HG03097 (cell line): ENCODE measurements around the gene NKD2.
"Not testable (repeated sequence)": the region's sequence is repeated elsewhere in the genome, so short reads cannot be mapped to it uniquely, and the experiment has no call there.

Experiments used
- ATAC-seq: cut with Tn5 transposase; IDR thresholded peaks from one replicate; pipeline ENCODE4 v1.9.1; 2021; ENCODE audit not compliant: unreplicated experiment, low FRiP score

NKD2 gene, protein sequence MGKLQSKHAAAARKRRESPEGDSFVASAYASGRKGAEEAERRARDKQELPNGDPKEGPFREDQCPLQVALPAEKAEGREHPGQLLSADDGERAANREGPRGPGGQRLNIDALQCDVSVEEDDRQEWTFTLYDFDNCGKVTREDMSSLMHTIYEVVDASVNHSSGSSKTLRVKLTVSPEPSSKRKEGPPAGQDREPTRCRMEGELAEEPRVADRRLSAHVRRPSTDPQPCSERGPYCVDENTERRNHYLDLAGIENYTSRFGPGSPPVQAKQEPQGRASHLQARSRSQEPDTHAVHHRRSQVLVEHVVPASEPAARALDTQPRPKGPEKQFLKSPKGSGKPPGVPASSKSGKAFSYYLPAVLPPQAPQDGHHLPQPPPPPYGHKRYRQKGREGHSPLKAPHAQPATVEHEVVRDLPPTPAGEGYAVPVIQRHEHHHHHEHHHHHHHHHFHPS

DNA sequence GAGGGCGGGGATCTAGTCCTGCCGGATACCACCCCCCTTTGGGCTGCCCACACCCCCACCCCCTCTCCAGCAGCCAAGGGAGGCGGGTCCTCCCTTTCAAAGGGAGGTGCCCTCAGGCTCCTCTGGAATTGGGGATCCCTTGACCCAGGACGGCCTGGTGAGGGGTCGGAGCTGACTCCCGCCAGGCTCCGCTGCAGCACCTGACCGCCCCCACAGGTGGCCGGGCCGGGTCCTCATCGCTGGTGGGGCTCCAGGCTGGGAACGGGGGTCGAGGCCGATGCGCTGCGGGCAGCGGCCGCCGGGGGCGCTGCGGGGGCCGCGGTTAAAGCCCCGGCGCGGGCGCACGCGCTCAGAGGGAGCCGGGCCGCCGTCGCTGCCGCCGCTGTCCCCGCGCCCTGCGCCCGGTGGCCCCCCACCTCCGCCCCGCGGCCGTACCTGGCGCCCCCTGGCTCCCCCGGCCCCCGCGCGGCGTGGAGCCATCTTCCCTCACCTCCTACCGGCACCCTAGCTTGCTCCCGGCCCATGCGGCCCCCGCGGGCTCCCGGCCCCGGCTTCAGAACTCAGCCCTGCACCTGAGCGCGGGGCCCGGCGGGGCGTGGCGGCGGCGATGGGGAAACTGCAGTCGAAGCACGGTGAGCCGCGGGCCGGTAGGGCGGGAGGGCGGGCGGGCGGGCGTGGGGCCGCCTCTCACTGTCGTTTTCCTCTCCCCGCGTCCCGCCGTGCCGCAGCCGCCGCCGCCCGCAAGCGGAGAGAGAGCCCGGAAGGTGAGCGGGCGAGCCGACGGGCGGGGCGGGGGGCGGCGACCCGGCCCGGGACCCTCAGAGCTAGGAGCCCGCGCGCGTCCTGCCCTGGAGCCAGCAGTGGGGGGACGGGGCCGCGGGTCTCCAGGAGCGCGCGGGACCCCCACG is at the start of gene NKD2:
TSS of gene NKD2 (plus strand) at position 352 of the 908 bp plus-strand sequence. CDS start at position 608, 256 bp downstream.
- ATAC-seq, result peak; percentile 55

DNA sequence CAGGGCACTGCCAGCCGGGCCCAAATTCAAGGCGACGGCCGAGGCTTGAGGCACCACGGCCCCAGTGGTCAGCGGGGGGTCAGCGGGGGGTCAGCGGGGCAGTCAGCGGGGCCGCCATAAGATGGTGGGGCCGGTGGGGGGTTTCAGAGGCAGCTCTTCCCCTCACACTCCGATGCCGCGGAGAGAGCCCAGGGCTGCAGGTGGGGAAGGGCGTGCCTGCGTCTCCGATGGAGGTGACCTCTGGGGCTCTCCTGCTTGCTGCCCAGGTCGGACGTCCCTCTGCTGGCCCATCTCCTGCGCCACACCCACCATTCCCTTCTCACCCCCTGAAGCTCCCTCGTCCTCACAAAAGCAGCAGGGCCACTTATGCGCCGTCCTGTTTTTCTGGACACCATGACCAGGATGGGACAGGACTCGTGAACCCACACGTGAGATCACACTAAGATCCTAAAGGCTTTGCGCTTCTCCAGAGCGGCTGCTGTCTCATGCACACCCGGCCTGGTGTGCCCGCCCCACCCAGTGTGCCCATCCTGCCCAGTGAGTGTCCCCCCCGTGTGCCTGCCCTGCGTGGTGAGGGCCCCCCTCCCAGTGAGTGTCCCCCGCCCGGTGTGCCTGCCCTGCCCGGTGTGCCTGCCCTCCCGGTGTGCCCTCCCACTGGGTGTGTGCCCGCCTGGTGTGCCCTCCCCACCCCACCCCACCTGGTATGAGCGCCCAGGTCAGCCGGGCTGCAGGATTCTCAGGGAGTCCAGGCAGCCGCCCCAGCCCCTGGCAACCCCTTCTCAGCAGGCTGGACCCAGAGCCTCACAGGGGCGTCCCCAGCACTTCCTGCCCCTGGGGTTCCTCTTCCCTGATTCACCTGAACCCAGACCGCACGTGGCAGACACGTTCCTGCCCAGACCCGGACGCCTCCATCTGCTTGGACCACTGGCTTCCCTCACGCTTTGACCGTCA is 48.7 kb upstream of the NKD2 start:
- ATAC-seq, result no peak

DNA sequence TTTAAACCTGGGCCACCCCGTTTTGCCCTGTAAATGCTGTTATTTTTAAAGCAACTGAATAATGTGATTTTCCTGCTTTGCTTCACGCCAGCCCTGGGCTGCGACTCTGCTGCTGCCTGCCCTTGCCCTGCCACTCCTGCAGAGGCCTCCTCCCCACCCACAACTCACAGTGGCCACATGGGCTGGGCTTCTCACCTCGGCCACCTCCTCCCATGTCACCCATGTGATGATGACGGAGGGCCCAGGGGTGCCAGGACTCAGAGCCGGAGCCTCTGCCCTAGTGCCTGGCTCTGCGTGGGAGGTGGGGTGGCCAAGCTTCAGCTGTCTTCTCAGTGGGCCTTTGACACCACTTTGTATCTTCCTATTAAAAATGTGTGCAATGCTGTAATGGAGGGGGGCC is 48.1 kb upstream of the NKD2 start:
- ATAC-seq, result no peak

DNA sequence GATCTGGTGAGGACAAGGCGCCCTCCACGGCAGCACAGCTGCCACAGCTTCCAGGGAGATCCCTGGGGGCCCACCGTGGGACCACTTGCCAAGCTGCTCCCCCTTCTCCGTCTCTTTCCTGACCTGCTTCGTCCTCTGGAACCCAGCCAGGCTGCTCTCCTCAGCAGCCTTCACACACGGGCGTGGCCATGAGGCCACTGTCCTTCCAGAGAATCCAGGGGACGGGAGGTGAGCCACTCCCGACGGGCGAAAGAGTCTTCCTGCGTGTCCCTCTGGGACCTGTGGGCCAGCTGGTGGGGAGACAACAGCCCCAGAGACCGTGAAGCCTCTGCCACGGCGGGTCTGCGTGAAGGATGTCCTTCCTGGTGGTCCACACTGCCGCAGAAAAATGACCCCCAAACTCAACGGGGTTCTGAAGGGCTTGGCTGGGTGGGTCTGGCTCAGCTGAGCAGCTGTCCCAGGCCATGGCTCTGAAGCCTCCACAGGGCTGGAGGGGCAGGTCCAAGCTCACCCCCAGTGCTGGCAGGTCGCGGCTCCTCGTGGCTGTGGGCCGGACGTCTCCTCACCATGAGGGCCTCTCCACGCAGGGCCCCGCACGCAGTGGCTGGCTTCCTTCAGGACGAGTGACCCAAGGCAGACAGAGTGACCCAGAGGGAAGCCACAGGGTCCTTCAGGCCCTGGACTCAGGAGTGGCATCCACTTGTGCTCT is 47.4 kb upstream of the NKD2 start:
- no peak for ATAC-seq

DNA sequence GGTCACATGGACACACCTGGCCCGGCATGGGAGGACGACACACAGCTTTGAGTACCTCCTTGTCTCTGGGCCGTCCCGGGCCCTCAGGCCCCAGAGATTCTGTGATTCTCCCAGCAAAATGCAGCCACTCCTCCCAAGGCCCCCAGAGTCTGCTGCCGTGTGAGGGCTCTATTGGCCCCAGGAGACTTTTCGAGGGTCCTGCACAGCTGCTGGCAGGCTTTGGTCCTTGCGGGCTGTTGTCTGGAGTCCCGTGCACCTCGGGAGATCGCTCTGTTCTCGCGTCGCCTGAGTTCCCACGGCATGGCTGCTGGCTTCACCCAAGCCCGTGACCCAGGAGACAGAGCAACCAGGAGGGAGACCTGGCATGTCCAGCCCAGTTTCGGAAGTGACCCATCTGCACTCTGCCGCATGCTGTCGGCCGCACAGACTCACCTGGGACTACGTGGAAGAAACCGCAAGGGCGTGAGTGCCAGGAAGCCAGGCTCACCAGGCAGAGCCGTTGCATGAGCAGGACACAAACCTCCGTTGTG is 46.8 kb upstream of the NKD2 start:
- no peak for ATAC-seq

DNA sequence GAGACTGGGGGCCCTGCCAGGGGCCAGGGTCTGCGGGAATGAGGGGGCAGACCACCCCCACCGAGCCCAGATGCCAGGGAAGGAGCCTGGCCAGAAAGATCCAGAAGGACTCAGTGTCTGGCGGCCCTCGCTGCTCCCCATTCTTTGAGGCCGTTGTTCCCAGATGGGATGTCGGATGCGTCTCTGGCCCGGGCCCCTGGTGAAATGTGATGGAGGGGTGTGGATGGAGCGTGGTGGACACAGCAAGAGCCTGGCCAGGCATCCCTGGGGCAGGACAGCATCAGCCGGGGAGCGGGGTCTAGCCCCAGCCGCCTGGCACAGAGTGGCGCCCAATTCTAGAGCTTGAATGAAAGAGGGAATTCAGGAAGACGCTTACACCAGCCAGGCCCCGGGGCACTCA is 46.2 kb upstream of the NKD2 start:
- no peak for ATAC-seq

DNA sequence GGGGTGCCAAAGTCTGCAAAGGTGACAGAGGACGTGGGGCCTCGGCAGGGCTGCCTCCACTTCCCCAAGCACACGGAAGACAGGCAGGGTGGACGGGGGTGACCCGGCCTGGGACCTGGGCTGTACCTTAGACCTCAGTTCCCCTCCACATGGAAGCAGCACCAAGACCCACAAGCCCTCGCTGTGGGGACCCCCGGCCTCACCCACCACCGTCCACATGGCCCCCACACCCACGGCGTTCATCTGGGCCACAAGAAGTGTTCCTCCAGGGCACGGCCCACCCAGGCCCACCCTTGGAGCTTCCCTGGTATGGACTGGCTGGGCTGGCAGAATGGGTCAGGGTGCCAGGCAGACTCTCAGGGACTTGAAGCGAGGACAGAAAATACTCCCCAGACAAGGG is 45.8 kb upstream of the NKD2 start:
- ATAC-seq, result no peak

DNA sequence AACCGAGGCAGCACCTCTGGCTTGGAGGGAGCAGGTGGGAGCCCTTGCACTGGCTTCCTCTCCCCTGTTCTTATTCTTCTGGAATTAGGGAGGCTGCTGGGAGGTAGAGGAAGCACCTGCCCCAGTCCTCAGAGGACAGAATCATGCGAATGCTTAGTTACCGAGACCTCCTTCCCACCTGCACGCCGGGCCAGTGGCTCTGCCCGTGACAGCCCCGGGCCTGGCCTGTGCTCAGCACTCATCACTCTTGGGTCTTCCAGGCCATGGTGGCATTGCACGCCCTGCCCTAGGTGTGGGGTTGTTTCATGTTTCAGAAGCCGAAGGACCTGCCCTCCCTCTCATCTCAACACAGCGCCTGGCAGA is 45.3 kb upstream of the NKD2 start:
- no peak for ATAC-seq

DNA sequence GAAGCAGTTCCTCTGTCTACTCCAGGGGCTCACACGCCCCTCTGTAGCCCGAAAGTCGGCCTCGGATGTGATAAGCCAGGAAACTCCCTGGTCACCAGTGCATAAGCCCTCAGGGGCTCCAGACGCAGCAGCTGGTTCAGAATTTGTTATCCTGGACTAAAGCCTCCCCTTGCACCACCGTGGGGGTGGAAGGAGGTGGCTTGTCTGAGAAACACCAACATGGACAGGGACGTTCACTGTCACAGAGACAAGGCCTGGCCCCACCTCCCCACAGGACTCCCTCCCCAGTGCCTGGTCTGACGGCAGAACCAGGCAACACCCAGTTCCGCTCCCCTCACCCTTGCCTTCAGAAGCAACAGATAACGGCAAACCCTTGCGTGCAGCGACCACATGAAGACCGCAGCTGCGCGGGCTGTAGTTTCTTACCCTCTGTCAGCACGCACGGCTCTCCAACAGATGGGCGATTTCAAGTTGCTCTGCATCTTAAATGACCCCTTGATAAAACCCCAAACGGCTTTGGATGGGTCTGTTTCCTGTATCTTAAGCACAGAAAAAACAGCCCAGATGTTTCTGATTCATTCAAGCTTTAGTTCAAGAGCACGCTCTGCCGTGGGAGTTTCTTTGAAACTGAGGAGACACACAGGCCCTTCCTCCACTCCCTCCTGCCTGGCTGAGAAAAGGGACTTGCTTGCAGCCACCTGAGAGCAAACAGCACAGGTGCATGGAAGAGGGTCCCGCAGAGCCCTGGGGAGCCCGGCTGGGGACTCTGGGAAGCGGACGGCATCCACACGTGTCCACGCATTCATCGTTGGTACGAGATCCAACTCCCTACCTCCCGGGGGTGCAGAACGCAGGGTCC is 44.7 kb upstream of the NKD2 start:
- peak; percentile 57 for ATAC-seq

DNA sequence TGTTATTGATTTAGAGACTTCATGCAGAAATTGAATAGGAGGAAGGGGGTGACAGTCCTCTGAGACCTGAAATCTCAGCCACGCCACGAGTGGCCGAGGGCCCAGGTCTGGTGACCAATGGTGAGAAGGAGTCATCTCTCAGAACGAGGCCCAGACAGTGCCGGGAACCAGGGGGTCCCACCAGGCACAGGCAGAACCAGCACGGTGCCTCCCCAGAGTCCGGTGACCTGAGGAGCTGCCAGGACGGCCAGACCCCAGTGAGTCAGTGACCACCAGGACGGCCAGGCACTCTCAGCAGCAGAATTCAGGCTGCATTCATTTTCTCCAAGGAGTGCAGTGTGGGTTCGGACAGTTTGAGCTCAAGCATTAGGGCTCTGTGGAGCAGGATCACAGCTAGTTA is 43.8 kb upstream of the NKD2 start:
- ATAC-seq, result no peak

DNA sequence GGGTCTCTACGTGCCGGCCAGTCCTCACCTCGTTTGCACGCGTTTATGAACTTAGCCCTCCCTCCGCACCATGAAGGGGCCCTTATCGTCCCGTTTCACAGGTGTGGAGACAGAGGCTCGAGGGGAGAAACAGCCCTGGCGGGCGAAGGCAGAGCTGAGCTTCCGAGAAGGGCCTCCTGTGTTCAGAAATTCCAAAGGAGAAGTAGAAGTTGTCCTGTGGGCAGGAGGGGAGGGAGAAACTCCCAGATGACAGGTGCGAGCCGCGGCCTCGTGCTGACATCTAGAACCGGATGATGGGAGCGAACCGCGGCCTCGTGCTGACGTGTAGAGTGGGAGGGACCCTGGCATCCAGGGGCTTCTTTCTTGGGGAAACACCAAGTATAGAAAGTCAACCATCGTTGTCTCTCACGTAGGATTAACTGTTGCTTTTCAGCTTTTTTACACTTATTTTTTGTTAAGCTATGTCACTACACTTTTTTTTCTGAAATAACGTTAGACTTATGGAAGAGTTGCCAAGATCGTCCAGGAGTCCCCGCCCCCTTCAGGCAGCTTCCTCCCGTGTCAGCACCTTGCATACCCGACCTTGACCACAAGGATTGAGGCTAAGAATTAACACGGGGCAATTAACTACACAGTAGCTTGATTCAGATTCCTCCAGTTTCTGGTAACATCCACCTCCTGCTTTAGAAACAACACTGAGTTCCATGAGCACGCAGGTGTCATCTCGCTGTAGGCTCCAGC is 42.8 kb upstream of the NKD2 start:
- ATAC-seq, result no peak

DNA sequence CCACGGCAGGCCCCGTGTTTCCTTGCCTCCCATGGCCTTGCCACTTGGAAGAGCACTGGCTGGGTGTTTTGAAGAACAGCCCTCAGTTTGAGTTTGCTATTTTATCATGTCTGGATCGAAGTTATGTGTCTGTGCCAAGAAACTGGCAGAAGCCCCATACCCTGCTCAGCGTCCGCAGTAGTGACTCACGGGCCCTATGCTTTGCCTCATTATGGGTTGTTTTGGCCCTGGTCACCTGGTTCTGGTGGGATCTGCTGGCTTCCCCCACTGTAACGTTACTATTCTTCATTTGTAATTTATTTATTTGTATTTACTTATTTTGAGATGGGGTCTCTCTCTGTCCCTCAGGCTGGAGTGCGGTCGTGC is 42.3 kb upstream of the NKD2 start:
- ATAC-seq, result no peak

DNA sequence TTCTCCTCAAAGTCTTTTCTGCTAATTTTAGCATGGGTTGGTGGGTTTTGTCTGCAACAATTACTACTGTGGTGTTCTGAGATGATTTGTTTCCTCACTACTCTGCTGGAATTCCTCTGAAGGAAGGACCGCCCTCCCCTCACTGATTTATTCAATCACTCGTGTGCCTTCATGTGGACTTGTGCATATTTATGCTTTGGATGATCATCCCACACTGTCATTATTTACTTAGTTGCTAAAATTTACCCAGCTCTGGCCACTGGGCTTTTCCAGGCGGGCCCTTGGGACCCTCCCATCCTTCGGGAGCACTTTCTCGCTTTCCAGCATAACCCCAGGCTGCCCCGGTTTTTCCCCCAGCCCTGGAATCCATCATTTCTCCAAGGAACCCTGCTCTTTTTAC is 41.7 kb upstream of the NKD2 start:
- no peak for ATAC-seq

DNA sequence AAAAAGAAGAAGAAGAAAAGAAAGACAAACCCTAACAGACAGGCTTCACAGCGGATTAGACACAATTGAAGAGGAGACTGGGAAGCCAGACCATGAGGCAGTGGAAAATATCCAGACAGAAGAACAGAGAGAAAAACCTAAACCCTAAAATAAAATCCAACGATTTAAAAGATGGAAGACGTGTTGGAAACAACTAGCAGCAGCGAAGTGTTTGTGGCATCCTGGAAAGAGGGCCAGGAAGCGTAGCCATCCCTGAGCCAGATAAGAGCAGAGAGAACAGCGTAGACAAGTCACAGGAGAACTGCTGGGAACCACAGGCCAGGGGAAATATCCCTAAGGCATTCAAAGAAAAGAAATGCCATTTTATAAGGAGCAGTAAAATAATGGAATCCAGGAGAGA is 39.7 kb upstream of the NKD2 start:
- ATAC-seq, result no peak

DNA sequence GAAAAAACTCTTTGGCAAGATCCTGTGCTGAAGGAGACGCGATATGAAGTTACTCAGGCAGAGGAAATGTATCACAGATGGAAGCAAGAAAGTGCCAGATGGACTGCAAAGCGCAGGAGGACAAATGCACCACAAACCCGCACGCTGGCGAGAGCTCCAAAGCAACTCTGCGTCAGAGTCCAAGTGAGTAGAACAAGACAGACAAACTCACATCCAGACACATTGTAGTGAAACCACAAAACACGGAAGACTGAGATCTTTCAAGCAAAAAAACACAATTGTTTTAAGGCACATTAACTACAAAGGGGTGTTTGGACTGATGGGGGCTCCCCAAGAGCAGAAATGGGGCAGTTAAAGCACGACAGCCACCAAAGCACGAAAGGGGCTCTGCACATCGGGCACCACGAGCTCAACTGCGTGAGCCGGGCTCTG is 39.2 kb upstream of the NKD2 start:
- no peak for ATAC-seq

DNA sequence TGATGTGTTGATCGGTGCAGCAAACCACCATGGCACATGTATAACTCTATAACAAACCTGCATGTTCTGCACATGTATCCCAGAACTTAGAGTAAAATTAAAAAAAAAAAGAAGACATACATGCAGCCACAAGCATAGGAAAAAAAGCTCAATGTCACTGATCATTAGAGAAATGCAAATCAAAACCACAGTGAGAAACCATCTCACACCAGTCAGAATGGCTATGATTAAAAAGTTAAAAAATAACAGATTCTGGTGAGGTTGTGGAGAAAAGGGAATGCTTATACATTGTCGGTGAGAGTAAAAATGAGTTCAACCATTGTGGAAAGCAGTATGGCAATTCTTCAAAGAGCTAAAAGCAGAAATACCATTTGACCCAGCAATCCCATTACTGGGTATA is 36.0 kb upstream of the NKD2 start:
- ATAC-seq, result not testable (repeated sequence)

DNA sequence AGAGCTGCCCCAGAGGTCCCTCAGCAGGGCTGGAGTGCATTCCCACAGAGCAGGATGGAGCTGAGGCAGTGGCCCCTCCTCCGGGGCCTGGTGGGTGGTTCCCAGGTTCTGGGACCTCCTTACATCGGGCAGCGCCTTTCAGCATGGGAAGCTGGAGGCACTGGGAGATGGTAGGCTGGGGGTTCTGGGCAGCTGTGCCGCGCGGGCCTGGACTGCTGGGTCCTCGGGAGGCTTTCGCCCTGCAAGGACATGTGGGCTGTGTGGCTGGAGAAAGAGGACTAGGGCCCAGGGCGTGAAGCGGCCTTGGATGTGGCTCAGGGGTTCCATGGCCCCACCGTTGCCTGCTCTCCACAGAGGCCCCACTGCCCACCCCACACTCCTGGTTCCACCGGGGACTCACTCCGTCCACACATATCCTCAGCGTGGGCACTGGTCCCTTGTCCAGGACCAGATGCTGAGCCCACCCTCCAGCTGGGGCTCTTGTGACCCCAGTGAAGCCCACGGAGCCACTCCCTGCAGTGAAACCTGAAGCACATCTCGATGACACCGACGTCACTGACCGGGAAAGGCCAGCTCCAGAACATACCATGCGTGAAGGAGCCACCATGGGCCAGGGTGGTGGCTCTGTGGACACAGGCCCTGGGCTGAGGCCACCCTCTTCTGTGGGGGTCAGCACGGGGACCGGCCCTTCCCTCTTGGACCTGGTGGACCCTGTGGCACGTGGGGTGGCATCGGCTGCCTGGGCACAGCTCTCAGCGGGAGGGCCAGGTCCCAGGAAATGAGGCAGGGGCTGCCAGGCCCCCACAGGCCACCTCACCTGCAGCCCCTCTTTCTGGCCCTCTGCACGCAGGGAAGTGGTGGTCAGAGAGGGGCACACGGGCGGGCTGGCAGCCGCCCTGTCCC is 31.5 kb upstream of the NKD2 start:
- ATAC-seq, result no peak
